Measurements from ENCODE around the gene LRAT.

The LRAT gene

GRCh38 chr4:154736770-154737169 lies 7.0 kb upstream of the LRAT start:
- TF ChIP-seq JUND (IDR thresholded peaks at IDR 0.05; ENCODE audit: low read depth) = no peak
- no peak for DNase-seq (ENCODE audit: low read depth in 1 of 2, low spot score in 1 of 2)
- in situ Hi-C loops (cut with HindIII; ENCODE audit: low pct_unique_long_range_greater_than_20kb, low sequenced_read_pairs) = no loop called here

GRCh38 chr4:154738426-154738825 lies 5.4 kb upstream of the LRAT start:
- in situ Hi-C loops (cut with HindIII; ENCODE audit: low pct_unique_long_range_greater_than_20kb, low sequenced_read_pairs) = no loop called here
- no peak for TF ChIP-seq JUND (IDR thresholded peaks at IDR 0.05; ENCODE audit: low read depth)
- DNase-seq (ENCODE audit: low read depth in 1 of 2, low spot score in 1 of 2) = peak in 1 of 2 experiments; percentile 11

GRCh38 chr4:154739111-154739510 lies 4.7 kb upstream of the LRAT start:
- TF ChIP-seq JUND (IDR thresholded peaks at IDR 0.05; ENCODE audit: low read depth) = no peak
- no peak for DNase-seq (ENCODE audit: low read depth in 1 of 2, low spot score in 1 of 2)
- in situ Hi-C loops (cut with HindIII; ENCODE audit: low pct_unique_long_range_greater_than_20kb, low sequenced_read_pairs) = no loop called here

GRCh38 chr4:154740462-154740861 lies 3.3 kb upstream of the LRAT start:
- DNase-seq (ENCODE audit: low read depth in 1 of 2, low spot score in 1 of 2) = no peak
- TF ChIP-seq JUND (IDR thresholded peaks at IDR 0.05; ENCODE audit: low read depth) = no peak
- in situ Hi-C loops (cut with HindIII; ENCODE audit: low pct_unique_long_range_greater_than_20kb, low sequenced_read_pairs) = no loop called here

- no peak for TF ChIP-seq JUND (IDR thresholded peaks at IDR 0.05; ENCODE audit: low read depth)
- in situ Hi-C loops (cut with HindIII; ENCODE audit: low pct_unique_long_range_greater_than_20kb, low sequenced_read_pairs) = no loop called here
- no peak for DNase-seq (ENCODE audit: low read depth in 1 of 2, low spot score in 1 of 2)
These were observed 2.6 kb upstream of the LRAT start for GRCh38 chr4:154741131-154741665.

GRCh38 chr4:154741922-154742850 lies 1.6 kb upstream of the LRAT start:
- in situ Hi-C loops (cut with HindIII; ENCODE audit: low pct_unique_long_range_greater_than_20kb, low sequenced_read_pairs) = no loop called here
- DNase-seq (ENCODE audit: low read depth in 1 of 2, low spot score in 1 of 2) = no peak
- TF ChIP-seq JUND (IDR thresholded peaks at IDR 0.05; ENCODE audit: low read depth) = no peak

- in situ Hi-C loops (cut with HindIII; ENCODE audit: low pct_unique_long_range_greater_than_20kb, low sequenced_read_pairs) = no loop called here
- no peak for TF ChIP-seq JUND (IDR thresholded peaks at IDR 0.05; ENCODE audit: low read depth)
- no peak for DNase-seq (ENCODE audit: low read depth in 1 of 2, low spot score in 1 of 2)
These were observed 634 bp downstream of the LRAT start for GRCh38 chr4:154744341-154744926.

GRCh38 chr4:154757713-154758112 lies 13.9 kb downstream of the LRAT start:
- DNase-seq (ENCODE audit: low read depth in 1 of 2, low spot score in 1 of 2) = no peak
- in situ Hi-C loops (cut with HindIII; ENCODE audit: low pct_unique_long_range_greater_than_20kb, low sequenced_read_pairs) = no loop called here
- no peak for TF ChIP-seq JUND (IDR thresholded peaks at IDR 0.05; ENCODE audit: low read depth)

- DNase-seq (ENCODE audit: low read depth in 1 of 2, low spot score in 1 of 2) = no peak
- no peak for TF ChIP-seq JUND (IDR thresholded peaks at IDR 0.05; ENCODE audit: low read depth)
- in situ Hi-C loops (cut with HindIII; ENCODE audit: low pct_unique_long_range_greater_than_20kb, low sequenced_read_pairs) = no loop called here
These were observed 17.1 kb downstream of the LRAT start for GRCh38 chr4:154760895-154761294.

GRCh38 chr4:154778264-154778663 lies 34.5 kb downstream of the LRAT start:
- no peak for DNase-seq (ENCODE audit: low read depth in 1 of 2, low spot score in 1 of 2)
- in situ Hi-C loops (cut with HindIII; ENCODE audit: low pct_unique_long_range_greater_than_20kb, low sequenced_read_pairs) = no loop called here
- TF ChIP-seq JUND (IDR thresholded peaks at IDR 0.05; ENCODE audit: low read depth) = no peak

GRCh38 chr4:154779362-154779947 lies 35.7 kb downstream of the LRAT start:
- in situ Hi-C loops (cut with HindIII; ENCODE audit: low pct_unique_long_range_greater_than_20kb, low sequenced_read_pairs) = no loop called here
- peak; percentile 33 to 46 for DNase-seq (ENCODE audit: low read depth in 1 of 2, low spot score in 1 of 2)
- TF ChIP-seq JUND (IDR thresholded peaks at IDR 0.05; ENCODE audit: low read depth) = no peak

- no peak for DNase-seq (ENCODE audit: low read depth in 1 of 2, low spot score in 1 of 2)
- in situ Hi-C loops (cut with HindIII; ENCODE audit: low pct_unique_long_range_greater_than_20kb, low sequenced_read_pairs) = no loop called here
- TF ChIP-seq JUND (IDR thresholded peaks at IDR 0.05; ENCODE audit: low read depth) = no peak
These were observed 37.6 kb downstream of the LRAT start, which contains the start of gene RBM46 for GRCh38 chr4:154781126-154781982. Gene RBM46, plus strand, starts transcription at chr4:154781272. Its CDS starts 15,481 bp downstream, at chr4:154796753.
